Measurements from ENCODE around the gene APLP2.
A peak's percentile ranks its signal among the peaks of the same experiment; 100 is the strongest.
"Not testable (repeated sequence)": the region's sequence is repeated elsewhere in the genome, so short reads cannot be mapped to it uniquely, and the experiment has no call there.

The APLP2 gene

DNA sequence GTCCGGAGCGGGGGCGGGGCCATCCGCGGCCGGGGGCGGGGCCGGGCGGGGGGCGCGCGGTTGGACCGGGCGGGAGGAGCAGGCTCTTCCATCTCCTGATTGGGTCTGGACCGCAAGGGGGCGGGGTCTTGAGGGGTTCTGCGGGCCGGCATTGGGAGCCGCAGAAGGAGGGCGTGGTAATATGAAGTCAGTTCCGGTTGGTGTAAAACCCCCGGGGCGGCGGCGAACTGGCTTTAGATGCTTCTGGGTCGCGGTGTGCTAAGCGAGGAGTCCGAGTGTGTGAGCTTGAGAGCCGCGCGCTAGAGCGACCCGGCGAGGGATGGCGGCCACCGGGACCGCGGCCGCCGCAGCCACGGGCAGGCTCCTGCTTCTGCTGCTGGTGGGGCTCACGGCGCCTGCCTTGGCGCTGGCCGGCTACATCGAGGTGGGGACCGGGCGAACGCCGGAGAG lies at the start of gene APLP2:
TSS of gene APLP2 (plus strand) at position 236 of the 450 bp plus-strand sequence. CDS start at position 320, 84 bp downstream.
- peaks cover 0 to 13% of the 10 kb centered on the region in 2 donors for H3K4me1 ChIP-seq (ENCODE audit: control insufficient read depth in 1 of 2, insufficient read depth in 2 of 2, low read length in 2 of 2)
- H3K36me3 ChIP-seq (ENCODE audit: control insufficient read depth in 1 of 2, insufficient read depth in 2 of 2, low read length in 2 of 2) = no peaks in the 10 kb centered on the region
- no peaks in the 10 kb centered on the region for H3K27me3 ChIP-seq (ENCODE audit: low read depth, low read length)
- peak within 1 kb of the TSS; percentile 55 for H3K27ac ChIP-seq (ENCODE audit: low read length)
- no peaks in the 10 kb centered on the region for H3K9me3 ChIP-seq (ENCODE audit: control insufficient read depth in 1 of 2, low read length in 2 of 2)
- peak within 1 kb of the TSS; percentile 69 to 80 for H3K4me3 ChIP-seq (ENCODE audit: low read depth in 1 of 2, low read length in 2 of 2)

DNA sequence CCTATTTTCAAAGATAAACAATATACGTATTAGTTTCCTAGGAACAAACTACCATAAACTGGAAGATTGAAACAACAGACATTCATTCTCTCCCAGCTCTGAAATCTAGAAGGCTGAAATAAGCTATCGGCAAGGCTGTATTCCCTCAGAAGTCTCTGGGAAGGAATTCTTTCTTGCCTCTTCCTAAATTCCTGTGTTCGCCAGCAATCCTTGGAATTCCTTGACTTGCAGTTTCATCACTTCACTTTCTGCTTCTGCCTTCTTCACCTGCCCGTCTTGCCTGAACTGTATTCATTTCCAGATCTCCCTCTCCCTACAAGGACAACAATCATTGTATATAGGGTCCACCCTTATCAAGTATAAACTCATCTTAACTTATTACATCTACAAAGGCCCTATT lies 49.4 kb upstream of the APLP2 start:
- no peaks in the 10 kb centered on the region for H3K9me3 ChIP-seq (ENCODE audit: control insufficient read depth in 1 of 2, low read length in 2 of 2)
- no peaks in the 10 kb centered on the region for H3K36me3 ChIP-seq (ENCODE audit: control insufficient read depth in 1 of 2, insufficient read depth in 2 of 2, low read length in 2 of 2)
- H3K4me3 ChIP-seq (ENCODE audit: low read depth in 1 of 2, low read length in 2 of 2) = no peak overlapping the region
- no peak overlapping the region for H3K27ac ChIP-seq (ENCODE audit: low read length)
- H3K27me3 ChIP-seq (ENCODE audit: low read depth, low read length) = no peaks in the 10 kb centered on the region
- no peaks in the 10 kb centered on the region for H3K4me1 ChIP-seq (ENCODE audit: control insufficient read depth in 1 of 2, insufficient read depth in 2 of 2, low read length in 2 of 2)

DNA sequence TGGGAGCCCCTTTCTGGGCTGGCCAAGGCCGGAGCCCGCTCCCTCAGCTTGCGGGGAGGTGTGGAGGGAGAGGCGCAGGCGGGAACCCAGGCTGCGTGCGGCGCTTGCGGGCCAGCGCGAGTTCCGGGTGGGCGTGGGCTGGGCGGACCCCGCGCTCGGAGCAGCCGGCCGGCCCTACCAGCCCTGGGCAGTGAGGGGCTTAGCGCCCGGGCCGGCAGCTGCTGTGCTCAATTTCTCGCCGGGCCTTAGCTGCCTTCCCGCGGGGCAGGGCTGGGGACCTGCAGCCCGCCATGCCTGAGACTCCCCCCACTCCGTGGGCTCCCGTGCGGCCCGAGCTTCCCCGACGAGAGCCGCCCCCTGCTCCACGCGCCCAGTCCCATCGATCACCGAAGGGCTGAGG lies 48.1 kb upstream of the APLP2 start:
- not testable (repeated sequence) for H3K36me3 ChIP-seq (ENCODE audit: control insufficient read depth in 1 of 2, insufficient read depth in 2 of 2, low read length in 2 of 2); H3K9me3 ChIP-seq (ENCODE audit: control insufficient read depth in 1 of 2, low read length in 2 of 2); H3K27me3 ChIP-seq (ENCODE audit: low read depth, low read length); H3K27ac ChIP-seq (ENCODE audit: low read length); H3K4me3 ChIP-seq (ENCODE audit: low read depth in 1 of 2, low read length in 2 of 2); H3K4me1 ChIP-seq (ENCODE audit: control insufficient read depth in 1 of 2, insufficient read depth in 2 of 2, low read length in 2 of 2)

DNA sequence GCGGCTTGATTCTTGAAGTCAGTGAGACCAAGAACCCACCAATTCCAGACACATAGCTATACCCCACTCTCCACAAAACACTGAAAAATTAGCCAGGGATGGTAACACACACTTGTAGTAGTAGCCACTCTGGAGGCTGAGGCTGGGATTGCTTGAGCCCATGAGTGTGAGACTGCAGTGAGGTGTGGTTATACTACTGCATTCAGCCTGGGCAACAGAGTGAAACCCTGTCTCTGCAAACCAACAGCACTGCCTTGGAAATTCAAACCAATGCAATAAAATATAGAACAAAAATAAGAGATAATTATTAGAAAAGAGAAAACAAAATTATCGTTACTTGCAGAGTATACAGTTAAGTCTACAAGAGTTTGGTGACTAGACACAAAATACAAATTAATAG lies 46.9 kb upstream of the APLP2 start:
- Histone ChIP-seq H3K27me3 (ENCODE audit: low read depth, low read length) (no peaks in the 10 kb centered on the region), H3K27ac (ENCODE audit: low read length) (no peak overlapping the region), H3K9me3 (ENCODE audit: control insufficient read depth in 1 of 2, low read length in 2 of 2) (no peaks in the 10 kb centered on the region), H3K4me3 (ENCODE audit: low read depth in 1 of 2, low read length in 2 of 2) (no peak overlapping the region), H3K36me3 (ENCODE audit: control insufficient read depth in 1 of 2, insufficient read depth in 2 of 2, low read length in 2 of 2) (no peaks in the 10 kb centered on the region), H3K4me1 (ENCODE audit: control insufficient read depth in 1 of 2, insufficient read depth in 2 of 2, low read length in 2 of 2) (no peaks in the 10 kb centered on the region)

DNA sequence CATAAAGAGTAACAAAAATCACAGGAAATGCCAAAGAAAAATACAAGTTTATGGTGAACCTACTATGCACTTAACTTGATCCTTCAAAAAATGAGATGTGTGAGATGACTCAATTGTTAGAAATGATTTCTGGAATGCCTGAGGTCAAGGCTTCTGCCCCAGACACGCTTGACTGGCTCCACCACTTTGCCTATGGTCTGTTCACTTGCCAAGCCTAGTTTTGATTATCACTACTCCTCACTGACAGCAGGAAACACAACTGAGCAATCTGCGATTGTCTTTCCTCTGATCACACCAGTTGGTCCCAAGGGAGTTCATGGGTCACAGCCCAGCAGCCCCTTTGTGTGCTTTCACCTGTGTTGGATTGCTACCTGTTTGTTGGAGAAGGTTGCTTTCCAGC lies 46.5 kb upstream of the APLP2 start:
- H3K4me1 ChIP-seq (ENCODE audit: control insufficient read depth in 1 of 2, insufficient read depth in 2 of 2, low read length in 2 of 2) = no peaks in the 10 kb centered on the region
- no peak overlapping the region for H3K4me3 ChIP-seq (ENCODE audit: low read depth in 1 of 2, low read length in 2 of 2)
- no peaks in the 10 kb centered on the region for H3K27me3 ChIP-seq (ENCODE audit: low read depth, low read length)
- no peaks in the 10 kb centered on the region for H3K36me3 ChIP-seq (ENCODE audit: control insufficient read depth in 1 of 2, insufficient read depth in 2 of 2, low read length in 2 of 2)
- no peak overlapping the region for H3K27ac ChIP-seq (ENCODE audit: low read length)
- H3K9me3 ChIP-seq (ENCODE audit: control insufficient read depth in 1 of 2, low read length in 2 of 2) = no peaks in the 10 kb centered on the region

DNA sequence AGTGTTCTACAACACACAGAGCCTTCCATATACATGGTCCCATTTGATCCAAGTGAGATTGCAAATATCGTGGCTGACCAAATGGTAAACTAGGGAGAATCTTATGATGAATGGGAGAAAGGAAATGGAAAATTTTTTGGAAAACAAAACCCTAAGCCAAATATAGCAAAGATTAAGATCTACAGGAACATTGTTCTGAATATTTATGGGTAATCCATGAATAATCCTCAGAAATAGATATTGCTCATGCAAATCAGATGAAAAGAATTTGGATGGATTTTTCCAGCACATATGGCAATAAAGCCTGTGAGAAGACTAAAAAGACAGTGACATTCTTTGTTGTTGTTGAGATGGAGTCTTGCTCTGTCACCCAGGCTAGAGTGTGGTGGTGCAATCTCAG lies 45.3 kb upstream of the APLP2 start:
- H3K4me1 ChIP-seq (ENCODE audit: control insufficient read depth in 1 of 2, insufficient read depth in 2 of 2, low read length in 2 of 2) = no peaks in the 10 kb centered on the region
- no peaks in the 10 kb centered on the region for H3K27me3 ChIP-seq (ENCODE audit: low read depth, low read length)
- H3K4me3 ChIP-seq (ENCODE audit: low read depth in 1 of 2, low read length in 2 of 2) = no peak overlapping the region
- no peak overlapping the region for H3K27ac ChIP-seq (ENCODE audit: low read length)
- no peaks in the 10 kb centered on the region for H3K9me3 ChIP-seq (ENCODE audit: control insufficient read depth in 1 of 2, low read length in 2 of 2)
- H3K36me3 ChIP-seq (ENCODE audit: control insufficient read depth in 1 of 2, insufficient read depth in 2 of 2, low read length in 2 of 2) = no peaks in the 10 kb centered on the region

DNA sequence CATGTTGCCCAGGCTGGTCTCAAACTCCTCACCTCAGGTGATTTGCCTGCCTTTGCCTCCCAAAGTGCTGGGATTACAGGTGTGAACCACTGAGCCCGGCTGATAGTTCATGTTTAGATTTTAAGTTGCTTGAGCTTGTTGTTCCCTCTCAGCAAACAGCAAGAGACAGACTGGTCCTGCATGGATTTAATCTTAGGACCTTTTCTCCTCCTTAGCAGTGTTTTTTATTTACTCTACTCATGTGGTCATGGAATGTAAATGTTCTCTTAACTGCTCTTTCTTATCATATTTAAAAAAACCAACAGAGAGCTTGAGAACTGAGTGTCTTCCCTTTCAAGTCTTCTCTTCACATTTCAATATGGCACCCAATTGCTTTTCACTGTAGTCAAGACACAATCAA lies 44.3 kb upstream of the APLP2 start:
- no peaks in the 10 kb centered on the region for H3K9me3 ChIP-seq (ENCODE audit: control insufficient read depth in 1 of 2, low read length in 2 of 2)
- no peak overlapping the region for H3K27ac ChIP-seq (ENCODE audit: low read length)
- no peaks in the 10 kb centered on the region for H3K36me3 ChIP-seq (ENCODE audit: control insufficient read depth in 1 of 2, insufficient read depth in 2 of 2, low read length in 2 of 2)
- no peak overlapping the region for H3K4me3 ChIP-seq (ENCODE audit: low read depth in 1 of 2, low read length in 2 of 2)
- H3K27me3 ChIP-seq (ENCODE audit: low read depth, low read length) = no peaks in the 10 kb centered on the region
- no peaks in the 10 kb centered on the region for H3K4me1 ChIP-seq (ENCODE audit: control insufficient read depth in 1 of 2, insufficient read depth in 2 of 2, low read length in 2 of 2)

DNA sequence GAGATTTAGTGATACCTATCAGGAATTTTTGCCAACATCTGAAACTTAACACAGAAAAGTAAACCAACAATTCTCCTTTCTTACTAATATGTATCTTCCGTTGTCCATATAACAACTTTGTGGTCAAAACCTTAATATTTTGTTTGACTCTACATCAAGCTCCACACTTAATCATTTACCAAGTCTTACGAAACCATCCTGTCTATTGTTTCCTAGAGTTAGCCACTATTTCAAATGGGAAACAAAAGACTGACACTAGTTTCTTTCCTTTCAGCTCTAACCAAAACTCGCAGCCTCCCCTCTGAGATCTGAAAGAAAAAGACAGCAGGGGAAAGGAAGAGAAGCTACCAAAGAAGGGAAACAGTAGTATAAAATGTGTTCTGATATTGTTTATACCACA lies 40.6 kb upstream of the APLP2 start:
- no peak overlapping the region for H3K27ac ChIP-seq (ENCODE audit: low read length)
- H3K36me3 ChIP-seq (ENCODE audit: control insufficient read depth in 1 of 2, insufficient read depth in 2 of 2, low read length in 2 of 2) = no peaks in the 10 kb centered on the region
- no peaks in the 10 kb centered on the region for H3K27me3 ChIP-seq (ENCODE audit: low read depth, low read length)
- no peak overlapping the region for H3K4me3 ChIP-seq (ENCODE audit: low read depth in 1 of 2, low read length in 2 of 2)
- no peaks in the 10 kb centered on the region for H3K4me1 ChIP-seq (ENCODE audit: control insufficient read depth in 1 of 2, insufficient read depth in 2 of 2, low read length in 2 of 2)
- no peaks in the 10 kb centered on the region for H3K9me3 ChIP-seq (ENCODE audit: control insufficient read depth in 1 of 2, low read length in 2 of 2)

DNA sequence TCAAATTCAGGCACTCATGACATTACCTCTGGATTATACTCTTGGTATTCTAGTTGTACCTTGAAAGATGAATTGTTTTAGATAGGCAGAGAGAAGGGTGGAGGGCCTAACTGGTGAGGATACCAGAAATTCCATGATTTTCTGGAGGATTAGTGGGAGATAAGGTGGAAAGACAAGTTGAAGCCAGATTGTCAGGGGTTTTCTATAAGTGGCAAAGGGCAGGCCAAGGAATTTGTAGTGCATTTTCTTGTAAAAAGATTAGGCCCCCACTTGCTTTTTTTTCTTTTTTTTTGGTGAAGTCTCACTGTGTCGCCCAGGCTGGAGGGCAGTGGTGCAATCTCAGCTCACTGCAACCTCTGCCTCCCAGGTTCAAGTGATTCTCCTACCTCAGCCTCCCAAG lies 38.6 kb upstream of the APLP2 start:
- no peaks in the 10 kb centered on the region for H3K27me3 ChIP-seq (ENCODE audit: low read depth, low read length)
- H3K4me1 ChIP-seq (ENCODE audit: control insufficient read depth in 1 of 2, insufficient read depth in 2 of 2, low read length in 2 of 2) = no peaks in the 10 kb centered on the region
- no peak overlapping the region for H3K27ac ChIP-seq (ENCODE audit: low read length)
- no peaks in the 10 kb centered on the region for H3K36me3 ChIP-seq (ENCODE audit: control insufficient read depth in 1 of 2, insufficient read depth in 2 of 2, low read length in 2 of 2)
- H3K4me3 ChIP-seq (ENCODE audit: low read depth in 1 of 2, low read length in 2 of 2) = no peak overlapping the region
- H3K9me3 ChIP-seq (ENCODE audit: control insufficient read depth in 1 of 2, low read length in 2 of 2) = no peaks in the 10 kb centered on the region

DNA sequence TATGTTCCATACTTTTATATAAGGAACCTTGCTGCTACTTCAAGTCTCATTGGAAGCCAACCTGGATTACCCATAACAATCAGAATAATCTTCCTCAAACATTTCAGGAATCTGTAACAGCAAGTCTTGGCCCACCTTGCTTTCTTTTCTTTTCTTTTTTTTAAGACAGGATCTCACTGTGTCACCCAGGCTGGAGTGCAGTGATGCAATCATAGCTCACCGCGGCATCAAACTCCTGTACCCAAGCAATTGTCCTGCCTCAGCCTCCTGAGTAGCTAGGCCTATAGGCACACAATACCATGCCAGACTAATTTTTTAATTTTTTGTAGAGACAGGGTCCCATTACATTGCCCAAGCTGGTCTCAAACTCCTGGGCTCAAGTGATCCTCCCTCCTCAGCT lies 37.7 kb upstream of the APLP2 start:
- Histone ChIP-seq H3K9me3 (ENCODE audit: control insufficient read depth in 1 of 2, low read length in 2 of 2) (no peaks in the 10 kb centered on the region), H3K4me1 (ENCODE audit: control insufficient read depth in 1 of 2, insufficient read depth in 2 of 2, low read length in 2 of 2) (no peaks in the 10 kb centered on the region), H3K27me3 (ENCODE audit: low read depth, low read length) (no peaks in the 10 kb centered on the region), H3K27ac (ENCODE audit: low read length) (no peak overlapping the region), H3K4me3 (ENCODE audit: low read depth in 1 of 2, low read length in 2 of 2) (no peak overlapping the region), H3K36me3 (ENCODE audit: control insufficient read depth in 1 of 2, insufficient read depth in 2 of 2, low read length in 2 of 2) (no peaks in the 10 kb centered on the region)

DNA sequence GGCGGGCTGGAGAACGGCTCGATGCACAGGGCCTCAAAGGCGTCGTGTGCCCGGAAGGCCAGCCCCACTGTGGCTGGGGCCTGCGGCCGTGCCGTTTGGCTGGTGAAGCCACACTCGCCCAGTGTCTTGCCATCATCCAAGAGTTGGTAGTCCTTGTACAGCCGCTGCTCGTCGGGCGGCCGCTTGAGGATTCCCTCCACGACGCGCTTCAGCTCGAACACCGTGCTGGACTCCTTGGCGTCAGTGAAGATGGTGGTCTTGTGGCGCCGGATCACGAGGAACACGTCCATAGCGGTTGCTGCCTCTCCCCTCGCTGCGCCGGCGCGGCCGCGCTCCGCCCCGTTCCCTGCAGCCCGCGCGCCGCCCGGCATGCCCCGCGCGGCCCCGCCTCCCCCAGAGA lies 36.8 kb upstream of the APLP2 start:
- H3K9me3 ChIP-seq (ENCODE audit: control insufficient read depth in 1 of 2, low read length in 2 of 2) = no peaks in the 10 kb centered on the region
- H3K4me3 ChIP-seq (ENCODE audit: low read depth in 1 of 2, low read length in 2 of 2) = no peak overlapping the region
- H3K27ac ChIP-seq (ENCODE audit: low read length) = no peak overlapping the region
- no peaks in the 10 kb centered on the region for H3K4me1 ChIP-seq (ENCODE audit: control insufficient read depth in 1 of 2, insufficient read depth in 2 of 2, low read length in 2 of 2)
- no peaks in the 10 kb centered on the region for H3K36me3 ChIP-seq (ENCODE audit: control insufficient read depth in 1 of 2, insufficient read depth in 2 of 2, low read length in 2 of 2)
- H3K27me3 ChIP-seq (ENCODE audit: low read depth, low read length) = no peaks in the 10 kb centered on the region

DNA sequence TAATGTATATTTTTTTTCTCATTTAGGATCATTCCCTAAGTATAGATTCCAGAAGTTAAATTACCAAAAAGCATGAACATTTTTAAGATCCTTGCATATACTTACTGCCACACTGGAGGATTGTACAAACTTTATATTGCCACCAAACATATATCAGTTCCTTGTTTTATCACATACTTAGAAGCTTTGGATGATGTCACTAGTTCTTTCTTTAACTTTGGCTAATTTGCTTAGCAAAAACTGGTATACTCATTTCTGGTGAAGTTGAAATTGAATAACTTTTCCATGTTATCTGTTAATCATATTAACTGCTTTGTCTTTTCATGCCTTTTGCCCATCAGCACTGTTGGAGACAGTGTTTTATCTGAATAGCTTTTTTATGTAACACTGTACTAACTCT lies 35.5 kb upstream of the APLP2 start:
- H3K27me3 ChIP-seq (ENCODE audit: low read depth, low read length) = no peaks in the 10 kb centered on the region
- no peak overlapping the region for H3K27ac ChIP-seq (ENCODE audit: low read length)
- H3K4me3 ChIP-seq (ENCODE audit: low read depth in 1 of 2, low read length in 2 of 2) = no peak overlapping the region
- no peaks in the 10 kb centered on the region for H3K9me3 ChIP-seq (ENCODE audit: control insufficient read depth in 1 of 2, low read length in 2 of 2)
- no peaks in the 10 kb centered on the region for H3K4me1 ChIP-seq (ENCODE audit: control insufficient read depth in 1 of 2, insufficient read depth in 2 of 2, low read length in 2 of 2)
- no peaks in the 10 kb centered on the region for H3K36me3 ChIP-seq (ENCODE audit: control insufficient read depth in 1 of 2, insufficient read depth in 2 of 2, low read length in 2 of 2)

All from muscle layer of duodenum (tissue), 2 donors.